Smooth muscle cell (in vitro differentiated cells): ENCODE data around the gene GALNT14. TPM values are rescaled to one million over a fixed set of nuclear protein-coding genes. Genes with fewer than 3 reads are reported as not detected.

ENCODE experiments used
- DNase-seq: peaks from one replicate; lab custom pipeline; 2025; ENCODE audit not compliant: unreplicated experiment; lab: John Stamatoyannopoulos, UW
- H2AFZ ChIP-seq: fragments of 200-600 bp; sonication (generic); 2 replicates; pipeline ENCODE4 v1.6.0; 2016; ENCODE audit warnings: antibody characterized with exemption, low read depth, mild to moderate bottlenecking
- H3F3A ChIP-seq: fragments of 200-600 bp; sonication (generic); 2 replicates; pipeline ENCODE4 v1.6.0; 2017; ENCODE audit warnings: antibody characterized with exemption, low read depth
- H3K27ac ChIP-seq: fragments of 200-600 bp; sonication (generic); 2 replicates; pipeline ENCODE4 v1.5.1; 2016; ENCODE audit warnings: low read depth, mild to moderate bottlenecking
- H3K27me3 ChIP-seq: fragments of 200-600 bp; sonication (generic); 2 replicates; pipeline ENCODE4 v1.6.1; 2016; ENCODE audit warnings: low read depth, mild to moderate bottlenecking
- H3K36me3 ChIP-seq: fragments of 200-600 bp; sonication (generic); 2 replicates; pipeline ENCODE4 v1.5.1; 2016; ENCODE audit warnings: low read depth
- H3K4me1 ChIP-seq: fragments of 200-600 bp; sonication (generic); 2 replicates; pipeline ENCODE4 v1.5.1; 2016; ENCODE audit warnings: low read depth
- H3K4me2 ChIP-seq: fragments of 200-600 bp; sonication (generic); 2 replicates; pipeline ENCODE4 v1.6.0; 2016; ENCODE audit warnings: mild to moderate bottlenecking
- H3K4me3 ChIP-seq: fragments of 200-600 bp; sonication (generic); 2 replicates; pipeline ENCODE4 v1.5.1; 2016; ENCODE audit warnings: mild to moderate bottlenecking
- H3K79me2 ChIP-seq: fragments of 200-600 bp; sonication (generic); 2 replicates; pipeline ENCODE4 v1.6.0; 2016; ENCODE audit warnings: low read depth, mild to moderate bottlenecking
- H3K9ac ChIP-seq: fragments of 200-600 bp; sonication (generic); 2 replicates; pipeline ENCODE4 v1.6.0; 2016; ENCODE audit warnings: low read depth
- H3K9me3 ChIP-seq: fragments of 200-600 bp; sonication (generic); replicated peaks from 2 replicates; pipeline ENCODE4 v1.5.1; 2016; ENCODE audit warnings: low read depth
- H4K20me1 ChIP-seq: fragments of 200-600 bp; sonication (generic); 2 replicates; pipeline ENCODE4 v1.6.0; 2016; ENCODE audit warnings: low read depth
- CTCF ChIP-seq: fragments of 200-600 bp; sonication (generic); IDR thresholded peaks from 2 replicates; pipeline ENCODE4 v1.5.1; 2017; ENCODE audit warnings: borderline replicate concordance, mild to moderate bottlenecking, antibody characterized with exemption; ENCODE audit not compliant: insufficient read depth, poor library complexity, severe bottlenecking
- WGBS: methylation state at CpG from one replicate; pipeline ENCODE4 v1.1.7; 2016; ENCODE audit warnings: low lambda C conversion rate; 5-methylcytosine and 5-hydroxymethylcytosine counted together
- polyA plus RNA-seq: library from polyadenylated mRNA; unstranded; fragments of >200 nt; fragmentation: Nextera tagmentation; extraction: Ambion mirVana; gene quantifications from 2 replicates; pipeline ENCODE4 v1.2.1, GENCODE V29; 2016
- total RNA-seq: library from RNA; depleted of rRNA; stranded (reverse); fragments of >200 nt; gene quantifications from 2 replicates; pipeline ENCODE4 v1.2.3, GENCODE V29; 2014

GALNT14 gene
- total and polyA plus RNA-seq, 2 experiments from 2014 or later = 0.63 to 1.0 TPM

GRCh38 chr2:30984148-30984547 lies 154.1 kb downstream of the GALNT14 start:
- Histone ChIP-seq H3K4me1 (peaks cover 9% of the 10 kb centered on the region), H3K27ac (no peak overlapping the region), H3K79me2 (no peaks in the 10 kb centered on the region), H3F3A (no peaks in the 10 kb centered on the region), H3K4me2 (no peak overlapping the region), H3K27me3 (no peaks in the 10 kb centered on the region), H3K36me3 (no peaks in the 10 kb centered on the region), H3K9me3 (no peaks in the 10 kb centered on the region), H3K9ac (no peak overlapping the region), H4K20me1 (no peaks in the 10 kb centered on the region), H2AFZ (no peak overlapping the region), H3K4me3 (no peak overlapping the region)
- no peak for DNase-seq
- WGBS = 84% methylated on average over 2 of the region's 2 CpGs
- TF ChIP-seq CTCF = no peak

GRCh38 chr2:30981510-30981909 lies 156.7 kb downstream of the GALNT14 start:
- Histone ChIP-seq H3K27ac (no peak overlapping the region), H3K4me3 (no peak overlapping the region), H4K20me1 (no peaks in the 10 kb centered on the region), H3K79me2 (no peaks in the 10 kb centered on the region), H3K9ac (no peak overlapping the region), H3K27me3 (no peaks in the 10 kb centered on the region), H3F3A (no peaks in the 10 kb centered on the region), H3K4me1 (peaks cover 9% of the 10 kb centered on the region), H3K36me3 (no peaks in the 10 kb centered on the region), H3K4me2 (peak overlapping the region; percentile 48), H3K9me3 (no peaks in the 10 kb centered on the region), H2AFZ (no peak overlapping the region)
- TF ChIP-seq CTCF = no peak
- WGBS = 16% methylated on average over 8 of the region's 8 CpGs
- no peak for DNase-seq

- H3K4me2 ChIP-seq = peak overlapping the region; percentile 48
- no peaks in the 10 kb centered on the region for H3K27me3 ChIP-seq
- H3K27ac ChIP-seq = no peak overlapping the region
- no peaks in the 10 kb centered on the region for H3K36me3 ChIP-seq
- H4K20me1 ChIP-seq = no peaks in the 10 kb centered on the region
- 55% methylated on average over 3 of the region's 3 CpGs for WGBS
- no peaks in the 10 kb centered on the region for H3K79me2 ChIP-seq
- no peak for DNase-seq
- H3K9ac ChIP-seq = no peak overlapping the region
- no peaks in the 10 kb centered on the region for H3K9me3 ChIP-seq
- H2AFZ ChIP-seq = no peak overlapping the region
- no peak for TF ChIP-seq CTCF
- no peaks in the 10 kb centered on the region for H3F3A ChIP-seq
- no peak overlapping the region for H3K4me3 ChIP-seq
- peaks cover 9% of the 10 kb centered on the region for H3K4me1 ChIP-seq
Observed at GRCh38 chr2:30981096-30981495, 157.1 kb downstream of the GALNT14 start.

- Histone ChIP-seq H3K4me2 (no peak overlapping the region), H3K9ac (no peak overlapping the region)
Observed at GRCh38 chr2:30979822-30980245, 158.4 kb downstream of the GALNT14 start.

More at GRCh38 chr2:30979822-30980245, 158.4 kb downstream of the GALNT14 start:
- no peak for DNase-seq
- Histone ChIP-seq H3F3A (no peaks in the 10 kb centered on the region), H3K36me3 (no peaks in the 10 kb centered on the region), H3K9me3 (no peaks in the 10 kb centered on the region), H4K20me1 (no peaks in the 10 kb centered on the region), H2AFZ (no peak overlapping the region), H3K27me3 (no peaks in the 10 kb centered on the region), H3K4me3 (no peak overlapping the region), H3K4me1 (peaks cover 9% of the 10 kb centered on the region), H3K27ac (no peak overlapping the region), H3K79me2 (no peaks in the 10 kb centered on the region)
- 48% methylated on average over 6 of the region's 6 CpGs for WGBS
- TF ChIP-seq CTCF = peak; percentile 10
